NCI-H460 (cell line): ENCODE results near the gene GNB3. TPM values are rescaled to one million over a fixed set of nuclear protein-coding genes. Genes with fewer than 3 reads are reported as not detected.

Source experiments
- DNase-seq: peaks from one replicate; pipeline ENCODE4 v3.0.0-alpha.2; 2016; ENCODE audit warnings: low read depth; ENCODE audit errors: extremely low read depth
- total RNA-seq: library from RNA; depleted of rRNA; stranded (reverse); fragments of >200 nt; shearing (Covaris generic); gene quantifications from 2 replicates; pipeline ENCODE4 v1.2.3, GENCODE V29; 2014

Gene GNB3
- total RNA-seq, 1 experiment from 2014 or later: 2.3 TPM

GRCh38 chr12:6836851-6837250 is 3.9 kb upstream of the GNB3 start:
- DNase-seq: no peak

- DNase-seq: no peak
These were observed 3.2 kb upstream of the GNB3 start for GRCh38 chr12:6837370-6838060.

GRCh38 chr12:6838854-6839253 is 1.9 kb upstream of the GNB3 start:
- DNase-seq: no peak

GRCh38 chr12:6839482-6840201 is 1.1 kb upstream of the GNB3 start:
- DNase-seq: no peak

- no peak for DNase-seq
These were observed 395 bp upstream of the GNB3 start for GRCh38 chr12:6840330-6840729.

GRCh38 chr12:6842075-6842474 is 1.4 kb downstream of the GNB3 start:
- DNase-seq: no peak

GRCh38 chr12:6843118-6843902 is 2.6 kb downstream of the GNB3 start:
- no peak for DNase-seq

GRCh38 chr12:6845395-6845794 is 4.7 kb downstream of the GNB3 start:
- DNase-seq: no peak

- no peak for DNase-seq
These were observed 5.7 kb downstream of the GNB3 start for GRCh38 chr12:6846316-6846869.

- DNase-seq: no peak
These were observed 7.0 kb downstream of the GNB3 start for GRCh38 chr12:6847676-6848075.

GRCh38 chr12:6849427-6849826 is 8.7 kb downstream of the GNB3 start:
- DNase-seq: no peak

- no peak for DNase-seq
These were observed 9.3 kb downstream of the GNB3 start for GRCh38 chr12:6849976-6850560.

GRCh38 chr12:6850796-6851152 is 10.0 kb downstream of the GNB3 start:
- DNase-seq: no peak

- DNase-seq: peak; percentile 98
These were observed 10.6 kb downstream of the GNB3 start, which contains the start of gene CDCA3 for GRCh38 chr12:6851153-6851920. Gene CDCA3, minus strand, starts transcription at chr12:6851286. Its CDS starts 334 bp downstream, at chr12:6850952.

GRCh38 chr12:6851921-6852650 is 11.4 kb downstream of the GNB3 start, which contains the start of gene USP5:
Gene USP5, plus strand, starts transcription at chr12:6852150. Its CDS starts 30 bp downstream, at chr12:6852180.
- peak; percentile 98 for DNase-seq

GRCh38 chr12:6852651-6853354 is 12.1 kb downstream of the GNB3 start:
- no peak for DNase-seq

- no peak for DNase-seq
These were observed 12.9 kb downstream of the GNB3 start for GRCh38 chr12:6853626-6854025.

GRCh38 chr12:6854036-6854435 is 13.3 kb downstream of the GNB3 start:
- DNase-seq: no peak

- DNase-seq: no peak
These were observed 14.6 kb downstream of the GNB3 start for GRCh38 chr12:6855322-6855721.
